ENCODE measurements around the gene RAP1GAP2. TPM values are rescaled to one million over a fixed set of nuclear protein-coding genes. Genes with fewer than 3 reads are reported as not detected.
A peak's percentile ranks its signal among the peaks of the same experiment; 100 is the strongest.
"Not testable (repeated sequence)": the region's sequence is repeated elsewhere in the genome, so short reads cannot be mapped to it uniquely, and the experiment has no call there.

RAP1GAP2 gene
- total RNA-seq, 4 donors from 2014 or later: 10.8 to 18.3 (median 12.6) TPM

DNA sequence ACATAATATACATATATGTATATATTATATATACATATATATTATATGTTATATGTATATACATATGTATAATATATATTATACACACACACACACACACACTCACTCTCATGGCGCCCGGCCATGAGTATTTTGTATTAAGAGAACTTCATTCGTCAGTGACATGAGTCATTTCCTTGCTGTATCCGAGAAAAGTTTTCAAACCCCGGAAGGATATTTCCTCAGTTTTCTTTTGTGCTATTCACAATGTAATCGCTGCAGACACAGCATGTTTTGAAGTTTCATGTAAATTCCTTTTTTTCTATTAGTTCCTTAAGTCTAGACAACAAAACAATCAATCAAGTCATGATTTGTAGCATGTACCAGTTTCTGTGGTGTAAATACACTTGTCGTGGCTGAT is 233.9 kb downstream of the RAP1GAP2 start:
- H3K9me3 ChIP-seq: no peaks in the 10 kb centered on the region
- DNase-seq (ENCODE audit: low spot score in 2 of 2): peak in 1 of 2 donors; percentile 23
- peaks cover 17% of the 10 kb centered on the region for H3K36me3 ChIP-seq
- H3K4me3 ChIP-seq: no peak overlapping the region
- WGBS: 51% methylated on average over 7 of the region's 7 CpGs
- peak overlapping the region; percentile 38 for H3K27ac ChIP-seq
- H3K4me1 ChIP-seq: peaks cover 9% of the 10 kb centered on the region
- no peaks in the 10 kb centered on the region for H3K27me3 ChIP-seq
- TF ChIP-seq POLR2AphosphoS5 (IDR thresholded peaks at IDR 0.05) (no peak), POLR2A (IDR thresholded peaks at IDR 0.05) (no peak), EP300 (IDR thresholded peaks at IDR 0.05) (no peak)
- TF ChIP-seq, protein P1, sequence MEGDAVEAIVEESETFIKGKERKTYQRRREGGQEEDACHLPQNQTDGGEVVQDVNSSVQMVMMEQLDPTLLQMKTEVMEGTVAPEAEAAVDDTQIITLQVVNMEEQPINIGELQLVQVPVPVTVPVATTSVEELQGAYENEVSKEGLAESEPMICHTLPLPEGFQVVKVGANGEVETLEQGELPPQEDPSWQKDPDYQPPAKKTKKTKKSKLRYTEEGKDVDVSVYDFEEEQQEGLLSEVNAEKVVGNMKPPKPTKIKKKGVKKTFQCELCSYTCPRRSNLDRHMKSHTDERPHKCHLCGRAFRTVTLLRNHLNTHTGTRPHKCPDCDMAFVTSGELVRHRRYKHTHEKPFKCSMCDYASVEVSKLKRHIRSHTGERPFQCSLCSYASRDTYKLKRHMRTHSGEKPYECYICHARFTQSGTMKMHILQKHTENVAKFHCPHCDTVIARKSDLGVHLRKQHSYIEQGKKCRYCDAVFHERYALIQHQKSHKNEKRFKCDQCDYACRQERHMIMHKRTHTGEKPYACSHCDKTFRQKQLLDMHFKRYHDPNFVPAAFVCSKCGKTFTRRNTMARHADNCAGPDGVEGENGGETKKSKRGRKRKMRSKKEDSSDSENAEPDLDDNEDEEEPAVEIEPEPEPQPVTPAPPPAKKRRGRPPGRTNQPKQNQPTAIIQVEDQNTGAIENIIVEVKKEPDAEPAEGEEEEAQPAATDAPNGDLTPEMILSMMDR (IDR thresholded peaks at IDR 0.05): no peak

DNA sequence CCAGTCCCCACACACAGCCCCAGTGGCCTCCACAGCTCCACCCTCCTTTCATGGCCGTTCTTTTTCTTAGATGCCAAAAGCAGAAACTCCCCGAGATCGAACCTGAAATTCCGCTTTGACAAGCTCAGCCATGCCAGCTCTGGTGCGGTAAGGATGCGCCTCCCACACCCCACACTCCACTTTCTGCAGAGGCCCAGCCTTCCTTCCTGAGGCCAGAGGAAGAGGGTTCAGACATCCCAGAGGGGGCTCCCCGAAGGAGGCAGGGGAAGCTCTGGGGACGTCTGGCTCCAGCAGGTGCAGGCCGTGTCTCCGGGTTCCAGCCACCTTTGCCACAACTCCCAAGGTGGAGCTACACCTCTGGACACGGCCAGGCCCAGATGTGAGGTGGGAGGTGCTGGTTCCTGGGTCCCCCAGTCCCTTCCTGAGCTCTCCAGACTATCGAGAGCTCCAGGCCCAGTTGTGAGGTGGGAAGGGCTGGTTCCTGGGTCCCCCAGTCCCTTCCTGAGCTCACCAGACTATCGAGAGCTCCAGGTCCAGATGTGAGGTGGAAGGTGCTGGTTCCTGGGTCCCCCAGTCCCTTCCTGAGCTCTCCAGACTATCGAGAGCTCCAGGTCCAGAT is 234.7 kb downstream of the RAP1GAP2 start:
- not testable (repeated sequence) for H3K4me1 ChIP-seq, H3K27me3 ChIP-seq, H3K9me3 ChIP-seq, H3K4me3 ChIP-seq
- Histone ChIP-seq H3K27ac (peak overlapping the region; percentile 38), H3K36me3 (peaks cover 17% of the 10 kb centered on the region)
- 75% methylated on average over 13 of the region's 14 CpGs for WGBS
- DNase-seq (ENCODE audit: low spot score in 2 of 2): peak; percentile 49 to 72

DNA sequence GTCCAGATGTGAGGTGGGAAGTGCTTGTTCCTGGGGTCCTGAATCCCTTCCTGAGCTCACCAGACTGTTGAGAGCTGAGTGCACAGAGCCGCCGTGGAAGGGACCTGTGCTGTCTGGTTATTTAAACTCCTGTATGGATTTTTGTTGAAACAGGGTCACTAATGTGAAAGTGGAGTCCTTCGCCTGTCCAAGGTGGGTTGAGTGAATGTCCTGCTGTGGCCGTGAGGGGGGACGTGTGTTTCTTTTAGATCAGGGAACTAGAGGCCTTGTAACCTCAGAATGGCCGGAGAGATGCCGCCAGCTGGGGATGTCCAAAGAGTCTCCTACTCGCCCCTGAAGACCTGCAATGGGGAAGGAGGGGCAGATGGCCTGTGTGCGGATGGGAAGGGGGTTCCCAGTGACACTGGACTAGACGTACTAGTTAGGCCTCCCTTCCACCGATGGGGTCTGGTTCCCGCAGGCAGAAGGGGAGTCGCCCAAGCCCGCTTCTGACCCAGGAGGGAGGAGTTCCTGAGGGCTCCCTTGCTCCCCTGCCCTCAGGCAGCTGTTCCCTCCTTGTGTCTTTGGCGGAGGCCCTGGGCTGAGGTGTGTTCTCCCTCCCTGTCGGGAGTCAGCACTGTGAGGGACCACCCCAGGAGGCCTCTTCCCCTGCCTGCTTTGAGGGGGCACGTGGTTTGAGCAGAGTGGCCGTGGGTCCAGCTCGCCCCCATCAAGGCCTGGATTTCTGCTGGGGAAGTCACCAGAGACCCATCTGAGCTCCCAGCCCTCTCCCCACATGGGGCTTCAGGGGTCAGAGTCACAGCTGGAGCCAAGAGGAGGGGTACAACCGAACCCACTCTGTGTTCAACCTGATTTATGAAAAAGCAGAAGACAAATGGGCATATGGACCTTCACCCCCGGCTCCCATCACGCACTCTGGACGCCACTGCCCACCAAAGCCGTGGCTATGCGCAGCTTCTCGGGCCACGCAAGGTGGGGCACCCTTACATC is 236.3 kb downstream of the RAP1GAP2 start:
- Histone ChIP-seq H3K9me3 (no peaks in the 10 kb centered on the region), H3K27me3 (peaks cover 8% of the 10 kb centered on the region), H3K4me3 (no peak overlapping the region), H3K4me1 (peaks cover 9% of the 10 kb centered on the region), H3K27ac (no peak overlapping the region), H3K36me3 (peaks cover 5% of the 10 kb centered on the region)
- peak in 1 of 2 donors; percentile 40 for DNase-seq (ENCODE audit: low spot score in 2 of 2)
- 87% methylated on average over 20 of the region's 27 CpGs for WGBS
- no peak for TF ChIP-seq POLR2A (IDR thresholded peaks at IDR 0.05)
- TF ChIP-seq POLR2AphosphoS5 (IDR thresholded peaks at IDR 0.05): no peak
- TF ChIP-seq EP300 (IDR thresholded peaks at IDR 0.05): no peak
- TF ChIP-seq, protein P1 (IDR thresholded peaks at IDR 0.05): no peak

DNA sequence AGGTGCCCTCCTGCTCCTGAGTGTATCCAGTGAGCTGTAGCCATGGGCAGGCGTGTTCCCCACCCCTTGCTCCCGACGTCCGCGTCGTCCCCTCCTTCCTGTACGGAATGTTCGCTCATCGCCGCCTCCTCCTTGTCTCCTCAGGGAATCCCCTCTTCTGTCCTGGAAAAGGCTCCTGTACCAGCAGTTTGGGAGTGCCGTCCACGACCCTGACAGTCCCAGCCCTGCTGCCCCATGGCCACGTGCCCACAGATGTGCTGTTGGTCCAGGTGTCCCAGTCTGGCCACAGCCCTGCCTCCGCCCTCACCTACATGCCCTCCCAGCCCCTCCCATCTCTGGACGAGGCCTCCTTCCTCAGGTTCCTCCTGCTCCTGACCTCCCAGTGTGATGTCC is 237.0 kb downstream of the RAP1GAP2 start:
- TF ChIP-seq POLR2A (IDR thresholded peaks at IDR 0.05) (no peak), POLR2AphosphoS5 (IDR thresholded peaks at IDR 0.05) (no peak)
- TF ChIP-seq, protein P1 (IDR thresholded peaks at IDR 0.05): no peak
- DNase-seq (ENCODE audit: low spot score in 2 of 2): peak in 1 of 2 donors; percentile 34
- H3K27me3 ChIP-seq: peaks cover 8% of the 10 kb centered on the region
- no peak overlapping the region for H3K4me3 ChIP-seq
- H3K27ac ChIP-seq: no peak overlapping the region
- no peaks in the 10 kb centered on the region for H3K9me3 ChIP-seq
- WGBS: 78% methylated on average over 15 of the region's 15 CpGs
- peaks cover 5% of the 10 kb centered on the region for H3K36me3 ChIP-seq
- peaks cover 9% of the 10 kb centered on the region for H3K4me1 ChIP-seq

DNA sequence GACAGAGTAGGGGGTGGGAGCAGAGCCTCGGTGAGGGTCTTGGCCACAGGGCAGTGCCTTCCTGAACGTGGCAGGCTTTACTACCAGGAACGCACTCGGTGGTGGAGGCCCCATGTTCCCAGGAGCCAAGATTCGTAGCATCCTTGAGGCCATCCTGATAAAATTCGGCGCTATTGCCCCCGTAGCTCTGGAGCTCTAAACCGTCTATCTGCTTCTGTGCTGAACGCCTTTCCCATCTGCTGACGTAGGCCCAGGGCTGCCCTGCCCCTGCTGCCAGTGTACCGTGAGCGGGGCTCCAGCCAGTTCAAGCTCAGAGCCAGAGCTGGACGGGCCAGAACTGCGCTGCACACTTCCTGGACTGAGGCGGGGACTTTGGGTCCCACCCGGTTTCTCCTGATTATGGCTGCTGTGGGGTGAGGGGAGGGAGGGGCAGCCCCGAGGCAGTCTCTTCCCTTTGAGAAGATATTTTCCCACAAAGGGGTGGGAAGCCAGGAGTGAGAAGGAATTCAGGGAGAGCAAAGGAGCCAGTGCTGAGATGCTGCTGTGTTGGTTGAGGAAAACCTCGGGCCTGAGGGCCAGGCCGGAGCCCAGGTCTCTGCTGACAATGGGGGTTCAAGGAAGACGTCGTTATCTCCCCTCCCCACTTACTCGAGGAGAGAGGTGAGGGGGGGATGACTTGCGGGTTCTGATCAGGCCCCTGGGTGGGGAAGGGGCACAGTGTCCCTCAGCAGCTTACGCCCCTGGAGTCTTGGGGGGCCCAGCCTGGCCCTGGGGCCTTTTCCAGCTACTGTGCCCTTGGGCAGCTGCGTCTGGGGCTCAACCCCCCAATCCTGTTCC is 237.7 kb downstream of the RAP1GAP2 start:
- Histone ChIP-seq H3K36me3 (peaks cover 5% of the 10 kb centered on the region), H3K27me3 (peaks cover 8% of the 10 kb centered on the region), H3K27ac (no peak overlapping the region), H3K9me3 (no peaks in the 10 kb centered on the region), H3K4me3 (no peak overlapping the region), H3K4me1 (peaks cover 9% of the 10 kb centered on the region)
- DNase-seq (ENCODE audit: low spot score in 2 of 2): peak in 1 of 2 donors; percentile 40
- TF ChIP-seq EP300 (IDR thresholded peaks at IDR 0.05) (no peak), POLR2AphosphoS5 (IDR thresholded peaks at IDR 0.05) (no peak), POLR2A (IDR thresholded peaks at IDR 0.05) (no peak)
- TF ChIP-seq, protein P1 (IDR thresholded peaks at IDR 0.05): no peak
- 59% methylated on average over 21 of the region's 26 CpGs for WGBS
